ENCODE data around the gene CFAP100.

DNA sequence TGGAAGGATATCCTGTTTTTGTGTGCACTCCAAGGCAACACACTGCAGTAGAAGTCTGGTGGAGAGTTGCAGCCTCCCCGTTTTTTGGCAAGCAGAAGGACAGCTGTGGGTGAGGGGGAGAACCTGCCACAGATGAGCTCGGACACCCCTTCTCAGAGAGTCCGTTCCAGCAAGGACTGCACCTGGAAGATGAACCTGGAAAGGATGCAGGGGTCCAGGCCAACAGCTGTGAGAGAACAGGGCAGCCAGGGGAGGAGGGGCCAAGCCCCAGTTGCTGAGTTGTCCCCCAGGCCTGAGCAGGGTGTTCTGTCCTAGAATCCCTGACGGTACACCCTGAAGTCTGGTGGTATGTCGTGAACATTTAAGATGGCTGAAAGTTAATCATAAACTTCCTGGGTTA lies 50.8 kb downstream of the CFAP100 start:
- TF ChIP-seq, protein P1, sequence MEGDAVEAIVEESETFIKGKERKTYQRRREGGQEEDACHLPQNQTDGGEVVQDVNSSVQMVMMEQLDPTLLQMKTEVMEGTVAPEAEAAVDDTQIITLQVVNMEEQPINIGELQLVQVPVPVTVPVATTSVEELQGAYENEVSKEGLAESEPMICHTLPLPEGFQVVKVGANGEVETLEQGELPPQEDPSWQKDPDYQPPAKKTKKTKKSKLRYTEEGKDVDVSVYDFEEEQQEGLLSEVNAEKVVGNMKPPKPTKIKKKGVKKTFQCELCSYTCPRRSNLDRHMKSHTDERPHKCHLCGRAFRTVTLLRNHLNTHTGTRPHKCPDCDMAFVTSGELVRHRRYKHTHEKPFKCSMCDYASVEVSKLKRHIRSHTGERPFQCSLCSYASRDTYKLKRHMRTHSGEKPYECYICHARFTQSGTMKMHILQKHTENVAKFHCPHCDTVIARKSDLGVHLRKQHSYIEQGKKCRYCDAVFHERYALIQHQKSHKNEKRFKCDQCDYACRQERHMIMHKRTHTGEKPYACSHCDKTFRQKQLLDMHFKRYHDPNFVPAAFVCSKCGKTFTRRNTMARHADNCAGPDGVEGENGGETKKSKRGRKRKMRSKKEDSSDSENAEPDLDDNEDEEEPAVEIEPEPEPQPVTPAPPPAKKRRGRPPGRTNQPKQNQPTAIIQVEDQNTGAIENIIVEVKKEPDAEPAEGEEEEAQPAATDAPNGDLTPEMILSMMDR (IDR thresholded peaks at IDR 0.05) = no peak
- TF ChIP-seq POLR2A (IDR thresholded peaks at IDR 0.05; ENCODE audit: low read depth) (no peak), POLR2AphosphoS5 (IDR thresholded peaks at IDR 0.05) (no peak), EP300 (IDR thresholded peaks at IDR 0.05) (no peak)
